DMS53 treated with DMSO at 0.1 percent for 48 hours (cell line): ENCODE results near the gene GREB1.
A peak's percentile ranks its signal among the peaks of the same experiment; 100 is the strongest.

Experiments
- DNase-seq: peaks from one replicate; lab custom pipeline; 2025; ENCODE audit not compliant: unreplicated experiment; lab: John Stamatoyannopoulos, UW

GREB1 gene

GRCh38 chr2:11533278-11534070, at the start of gene GREB1:
Gene GREB1 (plus strand): TSS chr2:11534045. CDS start chr2:11556615, 22,570 bp downstream.
- DNase-seq = no peak

GRCh38 chr2:11488809-11489208, 45.0 kb upstream of the GREB1 start:
- no peak for DNase-seq

- DNase-seq = no peak
Observed at GRCh38 chr2:11490194-11490593, 43.7 kb upstream of the GREB1 start.

- DNase-seq = no peak
Observed at GRCh38 chr2:11491348-11491933, 42.4 kb upstream of the GREB1 start.

- DNase-seq = no peak
Observed at GRCh38 chr2:11492244-11492643, 41.6 kb upstream of the GREB1 start.

GRCh38 chr2:11492720-11493119, 41.1 kb upstream of the GREB1 start:
- DNase-seq = no peak

- DNase-seq = no peak
Observed at GRCh38 chr2:11493282-11493681, 40.6 kb upstream of the GREB1 start.

- no peak for DNase-seq
Observed at GRCh38 chr2:11494310-11494709, 39.5 kb upstream of the GREB1 start.

GRCh38 chr2:11495844-11496681, 37.8 kb upstream of the GREB1 start:
- no peak for DNase-seq

- no peak for DNase-seq
Observed at GRCh38 chr2:11498543-11499034, 35.3 kb upstream of the GREB1 start.

GRCh38 chr2:11499081-11499743, 34.6 kb upstream of the GREB1 start:
- no peak for DNase-seq

- no peak for DNase-seq
Observed at GRCh38 chr2:11500702-11501303, 33.0 kb upstream of the GREB1 start.

- DNase-seq = no peak
Observed at GRCh38 chr2:11502740-11503292, 31.0 kb upstream of the GREB1 start.

GRCh38 chr2:11503354-11503927, 30.4 kb upstream of the GREB1 start:
- no peak for DNase-seq

- peak; percentile 42 for DNase-seq
Observed at GRCh38 chr2:11505652-11506610, 27.9 kb upstream of the GREB1 start.

- DNase-seq = no peak
Observed at GRCh38 chr2:11506611-11506969, 27.3 kb upstream of the GREB1 start.

GRCh38 chr2:11507517-11507916, 26.3 kb upstream of the GREB1 start:
- no peak for DNase-seq

- no peak for DNase-seq
Observed at GRCh38 chr2:11508279-11508678, 25.6 kb upstream of the GREB1 start.
